ENCODE results near the gene PTPRN2. TPM values are rescaled to one million over a fixed set of nuclear protein-coding genes. Genes with fewer than 3 reads are reported as not detected.

Gene PTPRN2
- total and polyA plus RNA-seq, 2 of the 8 experiments (the other 6 are each of a cell fraction or from before 2014, with no cell fraction given), result 2.6 to 4.5 TPM

GRCh38 chr7:158494162-158494586 lies 93.4 kb downstream of the PTPRN2 start (continued):
- TF ChIP-seq CTCF (IDR thresholded peaks at IDR 0.05; ENCODE audit: control extremely low read depth in 1 of 3, insufficient read depth in 1 of 3, low read depth in 1 of 3, low read length in 3 of 3) (peak; percentile 15 to 52 (median 36); a peak in 3 of 4 replicates), TCF12 (IDR thresholded peaks at IDR 0.05; ENCODE audit: low read depth, low read length) (no peak), GTF2F1 (IDR thresholded peaks at IDR 0.05; ENCODE audit: borderline replicate concordance, low read depth, low read length) (no peak)

Data from H1 (cell line).